ENCODE measurements around the gene RNF215.

GRCh38 chr22:30333707-30334087, 53.5 kb downstream of the RNF215 start:
- TF ChIP-seq GABPA (IDR thresholded peaks at IDR 0.05; ENCODE audit: low read depth) = no peak
- no peak for TF ChIP-seq CTCF (IDR thresholded peaks at IDR 0.05 in 2 of 3, conservative IDR thresholded peaks at IDR 0.05 in 1 of 3; ENCODE audit: control insufficient read depth in 2 of 3, extremely low read depth in 1 of 3, insufficient read depth in 1 of 3, low read depth in 3 of 3, low read length in 3 of 3)
- TF ChIP-seq SMC3 (IDR thresholded peaks at IDR 0.05; ENCODE audit: borderline replicate concordance, low read length) = no peak
- no peak for TF ChIP-seq HDAC6 (IDR thresholded peaks at IDR 0.05; ENCODE audit: unreplicated experiment)
- no peak for TF ChIP-seq CREM (IDR thresholded peaks at IDR 0.05; ENCODE audit: low read depth)
- no peak for TF ChIP-seq PBX3 (IDR thresholded peaks at IDR 0.05; ENCODE audit: insufficient replicate concordance, low read depth, low read length)
- no peak for TF ChIP-seq CHD2 (IDR thresholded peaks at IDR 0.05; ENCODE audit: borderline replicate concordance, low read depth, low read length)
- TF ChIP-seq ZBED1 (IDR thresholded peaks at IDR 0.05; ENCODE audit: borderline replicate concordance) = no peak
- no peak for TF ChIP-seq LARP7 (IDR thresholded peaks at IDR 0.05)
- TF ChIP-seq ZSCAN29 (IDR thresholded peaks at IDR 0.05) = no peak

Measured in GM12878 (cell line).